ENCODE results near the gene KIAA1671.
A peak's percentile ranks its signal among the peaks of the same experiment; 100 is the strongest.
"Not testable (repeated sequence)": the region's sequence is repeated elsewhere in the genome, so short reads cannot be mapped to it uniquely, and the experiment has no call there.

KIAA1671 gene

GRCh38 chr22:25207553-25208157 is 255.1 kb downstream of the KIAA1671 start:
- DNase-seq, result no peak

- DNase-seq, result no peak
Measured at GRCh38 chr22:25208328-25208727, 255.8 kb downstream of the KIAA1671 start.

GRCh38 chr22:25208743-25209505 is 256.4 kb downstream of the KIAA1671 start:
- DNase-seq, result no peak

- DNase-seq, result no peak
Measured at GRCh38 chr22:25210793-25211192, 258.3 kb downstream of the KIAA1671 start.

DNA sequence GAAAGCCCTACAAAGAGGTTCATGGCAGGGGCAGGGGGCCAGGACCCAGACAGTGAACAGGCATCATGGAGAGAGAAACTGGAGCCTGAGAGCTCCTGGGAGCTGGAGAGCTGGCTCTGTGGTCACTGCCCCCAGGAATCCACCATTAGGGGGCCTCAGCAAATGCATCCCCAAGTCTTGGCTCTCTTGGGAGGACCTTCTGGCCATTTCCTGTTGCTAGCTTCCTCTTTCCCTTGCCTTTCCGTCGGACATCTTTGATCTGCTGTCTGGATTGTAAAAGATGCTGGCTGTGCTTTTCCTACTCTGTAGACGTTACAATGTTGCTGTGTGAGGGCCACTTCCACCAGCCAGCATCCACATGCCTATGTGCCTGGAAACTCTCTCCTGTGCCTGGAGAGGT is 259.8 kb downstream of the KIAA1671 start:
- DNase-seq, result no peak

DNA sequence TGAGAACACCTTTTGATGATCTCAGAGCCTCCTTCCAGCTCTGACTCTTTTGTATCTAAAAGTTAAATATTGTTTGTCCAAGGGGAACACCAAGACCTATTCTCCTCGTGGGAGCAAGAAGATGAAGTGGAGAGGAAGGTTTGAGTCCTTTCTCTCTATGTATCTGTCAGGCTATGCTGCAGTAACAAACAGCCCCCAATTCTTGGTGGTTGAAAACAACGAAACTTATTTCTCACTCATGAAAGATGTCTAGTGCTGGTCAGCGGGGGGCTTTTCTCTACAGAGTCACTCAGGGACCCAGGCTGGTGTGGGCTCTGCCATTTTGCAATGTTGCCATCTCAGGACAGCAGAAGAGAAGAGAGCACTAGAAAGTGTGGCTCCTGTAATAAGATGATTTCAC is 260.7 kb downstream of the KIAA1671 start:
- DNase-seq, result no peak

DNA sequence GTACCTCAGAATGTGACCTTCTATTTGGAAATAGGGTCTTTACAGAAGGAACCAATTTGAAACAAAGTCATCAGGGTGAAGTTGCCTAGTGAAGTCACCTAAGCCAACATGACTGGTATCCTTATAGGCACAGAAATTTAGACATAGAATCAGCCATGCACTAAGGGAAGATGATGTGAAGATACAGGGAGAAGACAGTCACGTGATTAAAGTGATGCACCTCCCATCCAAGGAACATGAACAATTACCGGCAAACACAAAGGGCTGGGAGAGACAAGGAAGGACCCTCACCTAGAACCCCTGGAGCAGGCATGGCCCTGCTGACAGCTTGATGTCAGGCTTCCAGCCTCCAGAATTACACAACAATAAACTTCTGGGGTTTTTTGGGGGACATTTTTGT is 263.7 kb downstream of the KIAA1671 start:
- no peak for DNase-seq

- no peak for DNase-seq
Measured at GRCh38 chr22:25219211-25219689, 266.7 kb downstream of the KIAA1671 start, which contains the start of gene CRYBB2. Gene CRYBB2, plus strand, starts transcription at chr22:25219639. Its CDS starts 1,791 bp downstream, at chr22:25221430.

- DNase-seq, result no peak
Measured at GRCh38 chr22:25219948-25220442, 267.5 kb downstream of the KIAA1671 start.

DNA sequence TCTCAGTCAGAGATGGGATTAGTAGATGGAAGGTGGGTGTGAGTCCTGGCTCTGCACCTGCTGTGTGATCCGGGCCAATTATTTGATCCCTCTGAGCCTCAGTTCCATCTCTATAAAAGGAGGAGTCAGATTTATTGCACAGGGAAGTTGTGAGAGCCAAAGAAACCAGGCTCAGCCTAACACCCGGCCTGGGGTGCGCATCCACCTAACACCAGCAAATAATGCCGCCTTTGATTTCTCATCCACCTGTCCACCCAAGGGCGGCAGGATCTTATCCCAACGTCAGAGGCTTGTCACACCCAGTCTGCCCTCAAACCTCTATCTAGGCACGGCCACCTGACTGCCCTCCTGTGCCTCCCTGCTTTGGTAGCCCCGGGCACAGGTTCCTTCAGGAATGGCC is 269.3 kb downstream of the KIAA1671 start:
- DNase-seq, result no peak

DNA sequence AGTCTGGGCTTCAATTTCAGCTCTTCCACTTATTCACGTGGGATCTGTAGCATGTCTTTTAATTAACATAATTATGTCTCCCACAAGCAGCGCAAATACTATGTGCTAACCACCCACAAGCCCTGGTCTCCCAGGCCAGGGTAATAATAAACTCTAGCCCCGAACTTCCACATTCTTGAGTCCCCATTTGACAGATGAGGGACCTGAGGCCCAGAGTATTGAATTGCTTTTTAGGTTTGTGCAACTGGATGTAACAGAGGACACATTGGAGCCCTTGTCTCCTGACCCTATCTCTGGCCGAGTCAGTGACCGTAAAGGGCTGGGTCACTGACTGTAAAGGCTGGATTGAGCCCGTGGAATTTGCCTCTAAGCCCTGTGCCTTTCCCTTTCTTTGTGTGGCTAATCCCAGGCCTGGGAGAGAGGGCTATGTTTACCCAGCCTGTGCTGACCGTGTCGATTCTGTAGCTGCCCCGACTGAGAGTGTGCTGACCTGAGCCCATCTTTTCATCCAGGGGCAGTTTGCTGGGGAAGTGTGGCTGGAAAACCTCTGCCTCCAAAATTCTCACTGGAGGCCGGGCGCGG is 270.8 kb downstream of the KIAA1671 start:
- no peak for DNase-seq

GRCh38 chr22:25228822-25229221 is 276.3 kb downstream of the KIAA1671 start:
- DNase-seq, result no peak

DNA sequence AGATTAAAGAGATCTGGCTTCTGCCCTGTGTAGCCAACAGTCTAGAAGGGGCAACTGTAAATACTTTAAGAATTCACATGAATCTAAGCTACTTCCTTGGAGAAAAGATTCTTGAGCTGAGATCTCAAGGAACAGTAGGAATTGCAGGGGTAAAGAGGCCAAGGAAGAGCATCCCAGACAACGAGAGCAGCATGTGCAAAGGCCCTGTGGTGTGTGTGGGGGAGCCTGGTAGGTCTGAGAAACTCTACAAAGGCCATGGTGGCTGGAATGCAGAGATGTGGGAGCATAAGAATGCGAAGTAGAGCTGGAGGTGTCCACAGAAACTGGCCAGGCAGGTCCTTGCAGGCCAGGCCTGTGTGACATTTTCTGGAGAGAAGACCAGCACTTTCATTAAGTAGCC is 278.2 kb downstream of the KIAA1671 start:
- not testable (repeated sequence) for DNase-seq

- DNase-seq, result no peak
Measured at GRCh38 chr22:25232301-25232700, 279.8 kb downstream of the KIAA1671 start.

- not testable (repeated sequence) for DNase-seq
Measured at GRCh38 chr22:25233706-25234105, 281.2 kb downstream of the KIAA1671 start.

GRCh38 chr22:25235547-25236290 is 283.2 kb downstream of the KIAA1671 start:
- peak; percentile 86 for DNase-seq

GRCh38 chr22:25236417-25236816 is 283.9 kb downstream of the KIAA1671 start:
- DNase-seq, result no peak

- no peak for DNase-seq
Measured at GRCh38 chr22:25237503-25237902, 285.0 kb downstream of the KIAA1671 start.

DNA sequence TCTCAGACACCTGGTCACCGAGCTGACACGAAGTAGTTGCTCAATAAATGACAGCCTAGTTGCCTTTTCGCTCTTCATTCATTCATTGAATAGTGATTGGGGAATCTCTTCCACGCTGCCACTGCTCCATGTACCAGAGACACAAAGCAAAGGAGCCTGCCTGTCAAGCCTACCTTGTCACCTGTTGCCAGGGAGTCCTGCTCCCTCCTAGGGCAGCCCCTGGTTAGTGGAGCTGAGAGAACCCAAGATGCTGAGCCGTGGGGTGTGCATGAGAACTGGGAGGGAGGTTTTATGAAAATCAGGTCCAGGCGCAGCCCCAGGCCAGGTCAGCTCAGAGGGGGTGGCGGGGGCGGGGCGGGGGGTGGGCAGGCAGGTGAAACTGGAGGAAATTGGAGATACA is 285.5 kb downstream of the KIAA1671 start:
- DNase-seq, result not testable (repeated sequence)
